Panc1 (cell line): ENCODE data around the gene FBXO3. TPM values are rescaled to one million over a fixed set of nuclear protein-coding genes. Genes with fewer than 3 reads are reported as not detected.
A peak's percentile ranks its signal among the peaks of the same experiment; 100 is the strongest.

Source experiments
- ATAC-seq: fragments of 200-7000 bp; cut with Tn5 transposase; 2 replicates; pipeline ENCODE4 v1.9.1; 2020; ENCODE audit warnings: mild to moderate bottlenecking, moderate library complexity
- BruUV-seq: library from RNA; stranded (reverse); fragments of 400-500 nt; replicated peaks from 2 replicates; lab custom pipeline; 2021; lab: Mats Ljungman, UMichigan
- CTCF ChIA-PET: fragments of 300-600 bp; sonication (Branson Sonifier 250); formaldehyde crosslinking; loops from one replicate; lab custom pipeline; 2022; ENCODE audit warnings: antibody characterized with exemption; lab: Charles Lee
- POLR2A ChIA-PET: fragments of 300-600 bp; sonication (Branson Sonifier 250); formaldehyde crosslinking; loops from one replicate; lab custom pipeline; 2022; ENCODE audit warnings: antibody characterized with exemption; lab: Charles Lee
- DNase-seq: peaks from one replicate; pipeline ENCODE4 v3.0.0-alpha.2; 2010; ENCODE audit warnings: low read depth, low spot score
- H3K27ac ChIP-seq: 2 replicates; pipeline ENCODE4 v1.5.1; 2011; ENCODE audit warnings: mild to moderate bottlenecking, low read length, inconsistent platforms
- H3K27me3 ChIP-seq: fragments of 200-500 bp; sonication (Bioruptor generic); 2 replicates; pipeline ENCODE4 v1.6.0; 2014; ENCODE audit warnings: low read length, inconsistent platforms; ENCODE audit not compliant: control insufficient read depth, insufficient read depth
- H3K36me3 ChIP-seq: fragments of 200-500 bp; sonication (Bioruptor generic); 2 replicates; pipeline ENCODE4 v1.5.1; 2014; ENCODE audit warnings: inconsistent platforms, mild to moderate bottlenecking, low read length, moderate library complexity; ENCODE audit not compliant: control insufficient read depth, insufficient read depth
- H3K4me1 ChIP-seq: 2 replicates; pipeline ENCODE4 v1.5.1; 2011; ENCODE audit warnings: inconsistent platforms, mild to moderate bottlenecking, low read length, moderate library complexity; ENCODE audit not compliant: control insufficient read depth, insufficient read depth
- H3K4me3 ChIP-seq, 2 experiments: 2 replicates each; pipeline ENCODE4 v1.5.1; 2011 to 2012; ENCODE audit warnings: low read depth in 2 of 2, low read length in 2 of 2, mild to moderate bottlenecking in 2 of 2, inconsistent platforms in 1 of 2, moderate library complexity in 1 of 2
- H3K9me3 ChIP-seq: fragments of 200-500 bp; sonication (Bioruptor generic); 2 replicates; pipeline ENCODE4 v1.5.1; 2014; ENCODE audit warnings: low read depth, mild to moderate bottlenecking, inconsistent platforms, low read length, moderate library complexity; ENCODE audit not compliant: control insufficient read depth, insufficient read depth
- CTCF ChIP-seq: fragments of 450-650 bp; IDR thresholded peaks from 2 replicates; pipeline ENCODE4 v1.5.1; 2017; ENCODE audit warnings: mild to moderate bottlenecking
- POLR2AphosphoS5 ChIP-seq: IDR thresholded peaks from 2 replicates; pipeline ENCODE4 v1.6.1; 2012; ENCODE audit warnings: mild to moderate bottlenecking, low read depth, low read length, moderate library complexity
- SIN3A ChIP-seq: IDR thresholded peaks from 2 replicates; pipeline ENCODE4 v1.6.1; 2012; ENCODE audit warnings: low read depth, mild to moderate bottlenecking, low read length, moderate library complexity, borderline replicate concordance; ENCODE audit not compliant: insufficient read depth
- TCF7L2 ChIP-seq: IDR thresholded peaks from 2 replicates; pipeline ENCODE4 v1.6.1; 2011; ENCODE audit warnings: mild to moderate bottlenecking, low read depth, low read length, inconsistent platforms
- in situ Hi-C: cut with HindIII; loops from 2 replicates; pipeline ENCODE4 v1.10.0; 2016; ENCODE audit warnings: low sequenced_read_pairs, low pct_unique_long_range_greater_than_20kb
- intact Hi-C: fragments of 100-400 bp; cut with micrococcal nuclease; formaldehyde crosslinking; loops from one replicate; pipeline ENCODE4 v1.10.0; 2022; ENCODE audit not compliant: unreplicated experiment
- total RNA-seq: library from RNA; stranded (reverse); gene quantifications from one replicate; pipeline ENCODE4 v1.2.1, GENCODE V29; 2021; ENCODE audit not compliant: unreplicated experiment
- TF ChIP-seq, protein P1 (sequence below), 2 experiments: IDR thresholded peaks; 2 replicates each; pipeline ENCODE4 v1.6.1; 2011 to 2012; ENCODE audit warnings: low read depth in 2 of 2, control low read depth in 1 of 2, low read length in 1 of 2, mild to moderate bottlenecking in 1 of 2, moderate library complexity in 1 of 2; ENCODE audit not compliant: insufficient read depth in 1 of 2

FBXO3 gene
- total RNA-seq, 1 experiment from 2014 or later: 22.3 TPM

DNA sequence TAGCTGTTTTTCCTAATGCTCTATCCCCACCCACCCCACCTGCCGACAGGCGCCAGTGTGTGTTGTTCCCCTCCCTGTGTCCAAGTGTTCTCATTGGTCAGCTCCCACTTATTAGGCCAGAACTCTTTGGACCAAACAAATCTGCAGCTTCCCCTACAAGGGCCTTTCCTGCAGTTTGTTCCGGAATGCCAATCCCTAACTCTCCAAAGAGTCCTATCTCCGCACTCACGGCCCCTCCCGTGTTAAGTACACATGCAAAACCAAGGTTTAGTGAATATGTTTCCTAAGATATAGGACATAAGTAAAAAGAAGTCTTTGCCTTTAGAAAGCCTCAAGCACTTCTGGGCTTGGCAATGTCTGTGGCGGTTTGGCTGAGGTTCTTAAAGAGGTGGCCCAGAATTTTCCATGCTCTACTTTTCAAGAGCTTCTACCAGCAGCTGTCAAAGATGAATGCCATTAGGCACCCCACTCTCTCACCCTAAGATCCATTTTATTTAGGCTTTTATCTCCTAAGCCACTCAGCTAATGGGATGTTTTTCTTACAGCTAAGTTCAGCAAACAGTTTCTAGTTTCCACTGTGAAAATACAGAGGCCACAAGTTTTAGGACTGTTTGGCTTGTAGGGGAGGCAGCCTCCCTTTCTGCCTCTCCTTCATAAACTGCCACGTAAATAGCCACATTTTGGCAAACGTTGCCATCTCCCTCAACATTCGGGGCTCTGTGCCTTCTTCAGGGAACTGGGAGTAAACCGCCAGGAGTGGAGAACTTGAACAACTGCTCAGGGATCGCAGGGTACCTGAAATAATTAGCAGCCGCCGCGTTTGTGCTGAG is 39.7 kb downstream of the FBXO3 start:
- ChIA-PET POLR2A (interaction anchor here (0.6 to 1.8 kb wide), 5 partner anchors 11 to 42 kb away, joined by 3 to 11 read pairs (median 6); partner anchors contain the start of gene C11orf91), CTCF (interaction anchor here (0.6 to 1.0 kb wide), 2 partner anchors 8 to 697 kb away, joined by 3 to 4 read pairs; no protein-coding TSS in a partner anchor)
- H3K27ac ChIP-seq: peak overlapping the region; percentile 85
- ATAC-seq (no peak), DNase-seq (no peak)
- peak overlapping the region; percentile 83 to 95 for H3K4me3 ChIP-seq
- peaks cover 3% of the 10 kb centered on the region; the same call in 1 of the 2 replicates for H3K36me3 ChIP-seq
- in situ Hi-C loops: no loop called here
- intact Hi-C loops: no loop called here
- peak; percentile 53; the same call in 1 of the 2 replicates for TF ChIP-seq POLR2AphosphoS5
- TF ChIP-seq SIN3A: no peak
- BruUV-seq: TSS peak; percentile 71
- peaks cover 54% of the 10 kb centered on the region for H3K4me1 ChIP-seq
- no peaks in the 10 kb centered on the region for H3K9me3 ChIP-seq
- no peaks in the 10 kb centered on the region for H3K27me3 ChIP-seq

GRCh38 chr11:33733980-33734379 is 40.3 kb downstream of the FBXO3 start:
- in situ Hi-C loops (no loop called here), intact Hi-C loops (no loop called here)
- TF ChIP-seq POLR2AphosphoS5 (peak; percentile 41; the same call in 1 of the 2 replicates), TCF7L2 (no peak)
- DNase-seq: no peak
- ChIA-PET CTCF (interaction anchor here (1.0 kb wide), 1 partner anchor 9 kb away, joined by 3 read pairs; no protein-coding TSS in a partner anchor), POLR2A (interaction anchor here (0.6 to 1.8 kb wide), 5 partner anchors 10 to 38 kb away, joined by 3 to 11 read pairs (median 6); partner anchors contain the start of gene C11orf91)
- Histone ChIP-seq H3K27me3 (no peaks in the 10 kb centered on the region), H3K4me3 (peak overlapping the region; percentile 83 to 95), H3K36me3 (peaks cover 3% of the 10 kb centered on the region; the same call in 1 of the 2 replicates), H3K9me3 (no peaks in the 10 kb centered on the region), H3K4me1 (peaks cover 54% of the 10 kb centered on the region), H3K27ac (peak overlapping the region; percentile 85)
- no TSS peak for BruUV-seq
- no peak for ATAC-seq

DNA sequence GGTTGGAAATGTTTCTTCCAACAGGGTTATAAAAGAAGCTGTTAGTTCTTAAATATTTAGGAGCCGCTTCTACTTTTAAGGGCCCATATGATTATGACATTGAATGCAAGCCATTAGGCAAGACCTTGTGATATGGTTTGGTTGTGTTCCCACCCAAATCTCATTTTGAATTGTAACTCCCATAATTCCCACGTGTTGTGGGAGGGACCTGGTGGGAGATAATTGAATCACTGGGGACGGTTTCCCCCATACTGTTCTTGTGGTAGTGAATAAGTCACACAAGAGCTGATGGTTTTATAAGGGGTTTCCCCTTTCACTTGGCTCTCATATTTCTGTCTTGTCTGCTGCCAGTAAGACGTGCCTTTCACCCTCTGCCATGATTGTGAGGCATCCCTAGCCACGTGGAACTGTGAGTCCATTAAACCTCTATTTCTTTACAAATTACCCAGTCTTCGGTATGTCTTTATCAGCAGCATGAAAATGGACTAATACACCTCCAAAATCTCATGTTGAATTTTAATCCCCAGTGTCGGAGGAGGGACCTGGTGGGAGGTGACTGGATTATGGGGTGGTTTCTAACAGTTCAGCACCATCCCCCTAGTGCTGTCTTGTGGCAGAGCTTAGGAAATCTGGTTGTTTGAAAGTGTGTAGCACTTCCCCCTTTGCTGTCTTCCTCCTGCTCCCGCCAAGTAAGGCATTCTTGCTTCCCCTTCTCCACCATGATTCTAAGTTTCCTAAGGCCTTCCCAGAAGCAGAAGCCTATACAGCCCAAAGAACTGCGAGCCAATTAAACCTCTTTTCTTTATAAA is 42.4 kb downstream of the FBXO3 start:
- Histone ChIP-seq H3K27ac (peak overlapping the region; percentile 85), H3K36me3 (peaks cover 3% of the 10 kb centered on the region; the same call in 1 of the 2 replicates), H3K4me1 (peaks cover 41% of the 10 kb centered on the region), H3K9me3 (no peaks in the 10 kb centered on the region), H3K27me3 (no peaks in the 10 kb centered on the region), H3K4me3 (peak overlapping the region; percentile 16 to 95; a peak in 3 of 4 replicates)
- CTCF ChIA-PET: no interaction called here
- POLR2A ChIA-PET: no interaction called here
- no TSS peak for BruUV-seq
- intact Hi-C loops (no loop called here), in situ Hi-C loops (no loop called here)
- ATAC-seq: no peak
- DNase-seq: no peak
- TF ChIP-seq SIN3A: no peak
- TF ChIP-seq, protein P1, sequence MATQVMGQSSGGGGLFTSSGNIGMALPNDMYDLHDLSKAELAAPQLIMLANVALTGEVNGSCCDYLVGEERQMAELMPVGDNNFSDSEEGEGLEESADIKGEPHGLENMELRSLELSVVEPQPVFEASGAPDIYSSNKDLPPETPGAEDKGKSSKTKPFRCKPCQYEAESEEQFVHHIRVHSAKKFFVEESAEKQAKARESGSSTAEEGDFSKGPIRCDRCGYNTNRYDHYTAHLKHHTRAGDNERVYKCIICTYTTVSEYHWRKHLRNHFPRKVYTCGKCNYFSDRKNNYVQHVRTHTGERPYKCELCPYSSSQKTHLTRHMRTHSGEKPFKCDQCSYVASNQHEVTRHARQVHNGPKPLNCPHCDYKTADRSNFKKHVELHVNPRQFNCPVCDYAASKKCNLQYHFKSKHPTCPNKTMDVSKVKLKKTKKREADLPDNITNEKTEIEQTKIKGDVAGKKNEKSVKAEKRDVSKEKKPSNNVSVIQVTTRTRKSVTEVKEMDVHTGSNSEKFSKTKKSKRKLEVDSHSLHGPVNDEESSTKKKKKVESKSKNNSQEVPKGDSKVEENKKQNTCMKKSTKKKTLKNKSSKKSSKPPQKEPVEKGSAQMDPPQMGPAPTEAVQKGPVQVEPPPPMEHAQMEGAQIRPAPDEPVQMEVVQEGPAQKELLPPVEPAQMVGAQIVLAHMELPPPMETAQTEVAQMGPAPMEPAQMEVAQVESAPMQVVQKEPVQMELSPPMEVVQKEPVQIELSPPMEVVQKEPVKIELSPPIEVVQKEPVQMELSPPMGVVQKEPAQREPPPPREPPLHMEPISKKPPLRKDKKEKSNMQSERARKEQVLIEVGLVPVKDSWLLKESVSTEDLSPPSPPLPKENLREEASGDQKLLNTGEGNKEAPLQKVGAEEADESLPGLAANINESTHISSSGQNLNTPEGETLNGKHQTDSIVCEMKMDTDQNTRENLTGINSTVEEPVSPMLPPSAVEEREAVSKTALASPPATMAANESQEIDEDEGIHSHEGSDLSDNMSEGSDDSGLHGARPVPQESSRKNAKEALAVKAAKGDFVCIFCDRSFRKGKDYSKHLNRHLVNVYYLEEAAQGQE (IDR thresholded peaks at IDR 0.05; ENCODE audit: insufficient read depth in 1 of 2, low read depth in 2 of 2, low read length in 1 of 2): no peak
- no peak for TF ChIP-seq CTCF
- TF ChIP-seq POLR2AphosphoS5: no peak
- TF ChIP-seq TCF7L2: no peak
